ENCODE data around the gene RIOK3.
"Not testable (repeated sequence)": the region's sequence is repeated elsewhere in the genome, so short reads cannot be mapped to it uniquely, and the experiment has no call there.

RIOK3 gene

GRCh38 chr18:23495723-23496440, 42.8 kb downstream of the RIOK3 start:
- DNase-seq (ENCODE audit: low read depth in 2 of 2): no peak

DNA sequence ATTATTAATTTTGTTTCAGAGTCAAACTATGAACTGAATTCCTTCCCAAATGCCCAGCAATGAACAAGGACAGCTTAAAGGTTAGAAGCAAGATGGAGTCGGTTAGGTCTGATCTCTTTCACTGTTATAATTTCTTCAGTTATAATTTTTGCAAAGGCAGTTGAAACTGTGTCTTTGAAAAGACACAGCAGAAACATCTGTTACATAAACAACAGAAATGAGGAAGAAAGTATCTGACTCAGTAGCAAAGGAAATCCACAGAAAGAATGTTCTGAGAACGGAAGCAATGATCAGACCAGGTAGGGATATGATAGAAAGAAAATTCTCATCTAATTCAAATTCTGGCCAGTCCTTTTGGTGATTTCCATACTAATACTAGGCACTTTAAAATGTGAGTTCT, 45.0 kb downstream of the RIOK3 start:
- no peak for DNase-seq (ENCODE audit: low read depth in 2 of 2)

DNA sequence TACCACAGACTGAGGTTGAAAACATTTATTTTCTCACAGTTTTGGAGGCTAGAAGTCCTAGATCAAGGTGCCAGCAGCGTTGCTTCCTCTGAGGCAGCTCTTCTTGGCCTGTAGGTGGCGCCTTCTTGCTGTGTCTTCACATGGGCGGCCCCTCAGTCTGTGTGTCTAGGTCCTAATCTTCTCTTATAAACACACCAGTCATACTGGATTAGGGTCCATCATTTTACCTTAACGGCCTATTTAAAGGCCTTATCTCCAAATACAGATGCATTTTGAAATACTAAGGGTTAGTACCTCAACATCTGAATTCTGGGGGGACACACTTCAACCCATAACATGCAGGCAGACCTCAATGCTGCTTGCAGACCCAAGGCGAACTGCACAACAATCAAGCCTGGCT, 45.8 kb downstream of the RIOK3 start:
- DNase-seq (ENCODE audit: low read depth in 2 of 2): peak; percentile 19 to 60

DNA sequence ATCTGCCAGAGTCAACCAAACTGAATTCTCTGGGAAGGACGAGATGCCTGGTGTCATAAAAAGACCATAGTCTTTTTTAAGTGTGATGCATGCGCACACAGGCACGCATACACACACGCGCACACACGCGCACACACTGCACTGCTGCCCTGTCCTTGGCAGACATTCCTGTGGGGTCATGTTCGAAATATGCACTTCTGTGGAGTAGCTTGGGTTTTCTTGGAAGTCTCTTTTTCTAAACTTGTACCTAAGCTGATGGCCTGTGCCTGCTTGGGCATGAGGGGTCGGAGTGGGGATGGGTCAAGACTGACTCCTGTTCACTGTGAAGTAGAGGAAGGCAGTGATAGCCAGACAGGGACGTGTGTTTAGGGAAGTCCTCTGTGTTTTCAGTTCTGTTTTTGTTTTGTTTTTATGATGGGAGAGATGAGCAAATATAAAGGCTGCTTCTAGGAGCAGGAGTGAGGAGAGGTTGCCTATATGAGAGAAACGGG, 46.2 kb downstream of the RIOK3 start:
- DNase-seq (ENCODE audit: low read depth in 2 of 2): no peak

GRCh38 chr18:23501626-23502025, 48.5 kb downstream of the RIOK3 start:
- no peak for DNase-seq (ENCODE audit: low read depth in 2 of 2)

- no peak for DNase-seq (ENCODE audit: low read depth in 2 of 2)
These were observed 49.5 kb downstream of the RIOK3 start for GRCh38 chr18:23502516-23503037.

- DNase-seq (ENCODE audit: low read depth in 2 of 2): peak; percentile 93 to 96
These were observed 50.2 kb downstream of the RIOK3 start, which contains the start of gene RMC1 for GRCh38 chr18:23503038-23503962. Gene RMC1, plus strand, starts transcription at chr18:23503511. Its CDS starts 108 bp downstream, at chr18:23503619.

GRCh38 chr18:23503963-23504344, 50.9 kb downstream of the RIOK3 start:
- DNase-seq (ENCODE audit: low read depth in 2 of 2): no peak

DNA sequence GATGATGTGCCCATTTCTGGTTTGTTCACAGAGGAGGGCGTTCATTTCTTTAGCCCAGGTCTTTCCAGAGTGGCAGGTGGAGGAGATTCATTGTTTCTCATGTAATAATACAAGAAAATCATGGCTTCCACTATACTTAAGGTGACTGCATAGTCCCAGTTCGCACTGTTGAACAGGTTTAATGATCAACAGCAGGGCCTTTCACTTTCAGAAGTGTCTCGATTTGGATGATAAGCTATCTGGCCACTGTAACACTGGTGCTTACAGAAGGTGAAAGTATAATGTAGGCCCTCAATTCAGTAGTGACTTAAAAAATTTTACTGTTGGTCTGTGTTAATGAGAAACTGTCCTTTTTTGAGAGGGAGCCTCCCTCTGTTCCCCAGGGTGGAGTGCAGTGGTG, 51.6 kb downstream of the RIOK3 start:
- no peak for DNase-seq (ENCODE audit: low read depth in 2 of 2)

GRCh38 chr18:23506393-23506792, 53.3 kb downstream of the RIOK3 start:
- DNase-seq (ENCODE audit: low read depth in 2 of 2): no peak

DNA sequence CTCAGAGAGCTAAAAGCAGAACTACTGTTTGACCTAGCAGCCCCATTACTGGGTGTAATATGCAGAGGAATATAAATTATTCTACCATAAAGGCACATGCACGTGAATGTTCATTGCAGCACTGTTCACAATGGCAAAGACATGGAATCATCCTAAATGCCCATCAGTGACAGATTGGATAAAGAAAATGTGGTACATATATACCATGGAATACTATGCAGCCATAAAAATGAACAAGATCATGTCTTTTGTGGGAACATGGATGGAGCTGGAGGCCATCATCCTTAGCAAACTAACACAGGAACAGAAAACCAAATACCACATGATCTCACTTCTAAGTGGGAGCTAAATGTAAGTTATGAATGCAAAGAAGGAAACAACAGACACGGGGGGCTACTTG, 57.8 kb downstream of the RIOK3 start:
- not testable (repeated sequence) for DNase-seq (ENCODE audit: low read depth in 2 of 2)

DNA sequence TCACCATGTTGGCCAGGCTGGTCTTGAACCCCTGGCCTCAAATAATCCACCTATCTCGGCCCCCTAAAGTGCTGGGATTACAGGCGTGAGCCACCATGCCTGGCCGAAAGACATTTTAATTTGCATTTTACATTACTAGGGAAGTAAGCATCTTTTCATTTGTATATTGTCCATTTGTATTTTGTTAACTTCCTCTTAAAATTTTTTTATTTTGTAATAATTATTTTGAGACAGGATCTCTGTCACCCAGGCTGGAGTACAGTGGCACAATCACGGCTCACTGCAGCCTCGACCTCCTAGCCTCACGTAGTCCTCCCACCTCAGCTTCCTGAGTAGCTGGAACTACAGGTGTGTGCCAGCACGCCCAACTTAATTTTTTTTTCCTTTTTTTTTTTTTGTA, 59.1 kb downstream of the RIOK3 start:
- not testable (repeated sequence) for DNase-seq (ENCODE audit: low read depth in 2 of 2)

DNA sequence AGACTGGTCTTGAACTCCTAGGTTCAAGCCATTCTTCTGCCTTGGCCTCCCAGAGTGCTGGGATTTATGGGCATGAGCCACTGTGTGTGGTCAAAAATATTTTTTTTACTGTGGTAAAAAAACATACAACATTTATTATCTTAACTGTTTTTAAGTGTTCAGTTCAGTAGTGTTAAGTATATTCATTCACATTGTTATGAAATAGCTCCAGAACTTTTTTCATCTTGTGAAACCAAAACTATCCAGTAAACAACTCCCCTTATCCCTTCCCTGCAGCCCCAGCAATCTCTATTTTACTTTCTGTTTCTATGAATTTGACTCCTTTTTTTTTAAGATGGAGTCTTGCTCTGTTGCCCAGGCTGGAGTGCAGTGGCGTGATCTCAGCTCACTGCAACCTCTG, 59.6 kb downstream of the RIOK3 start:
- no peak for DNase-seq (ENCODE audit: low read depth in 2 of 2)

DNA sequence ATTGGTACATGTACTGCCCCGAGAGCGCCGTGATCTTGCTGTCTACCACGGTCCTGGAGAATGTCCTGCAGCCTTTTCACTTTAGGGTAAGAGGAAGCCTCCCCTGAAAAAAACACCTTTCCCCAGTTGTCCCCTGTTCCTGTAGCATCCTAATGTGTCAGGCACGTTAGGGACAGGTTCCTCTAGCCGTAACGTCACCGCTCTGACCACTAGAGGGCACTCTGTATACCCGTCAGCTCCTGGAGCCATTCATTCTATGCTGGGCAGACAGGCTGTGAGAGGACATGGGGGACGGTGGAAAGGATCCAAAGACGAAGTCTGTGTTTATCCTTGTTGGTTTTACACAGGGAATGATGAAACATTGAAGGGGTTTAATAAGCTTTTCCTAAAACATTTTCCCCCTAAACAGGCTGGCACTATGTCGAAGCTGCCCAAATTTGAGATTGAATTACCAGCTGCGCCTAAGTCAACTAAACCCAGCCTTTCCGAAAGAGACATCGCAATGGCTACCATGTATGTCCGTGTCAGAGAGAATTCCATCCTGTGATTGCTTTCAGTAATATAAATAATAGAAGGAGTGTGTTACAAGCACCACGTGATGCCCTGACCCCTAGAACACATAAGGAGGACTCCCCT, 62.9 kb downstream of the RIOK3 start:
- DNase-seq (ENCODE audit: low read depth in 2 of 2): peak; percentile 32 to 60

- no peak for DNase-seq (ENCODE audit: low read depth in 2 of 2)
These were observed 66.6 kb downstream of the RIOK3 start for GRCh38 chr18:23519734-23520133.

GRCh38 chr18:23521271-23521670, 68.2 kb downstream of the RIOK3 start:
- DNase-seq (ENCODE audit: low read depth in 2 of 2): no peak

- no peak for DNase-seq (ENCODE audit: low read depth in 2 of 2)
These were observed 68.8 kb downstream of the RIOK3 start for GRCh38 chr18:23521907-23522306.

DNA sequence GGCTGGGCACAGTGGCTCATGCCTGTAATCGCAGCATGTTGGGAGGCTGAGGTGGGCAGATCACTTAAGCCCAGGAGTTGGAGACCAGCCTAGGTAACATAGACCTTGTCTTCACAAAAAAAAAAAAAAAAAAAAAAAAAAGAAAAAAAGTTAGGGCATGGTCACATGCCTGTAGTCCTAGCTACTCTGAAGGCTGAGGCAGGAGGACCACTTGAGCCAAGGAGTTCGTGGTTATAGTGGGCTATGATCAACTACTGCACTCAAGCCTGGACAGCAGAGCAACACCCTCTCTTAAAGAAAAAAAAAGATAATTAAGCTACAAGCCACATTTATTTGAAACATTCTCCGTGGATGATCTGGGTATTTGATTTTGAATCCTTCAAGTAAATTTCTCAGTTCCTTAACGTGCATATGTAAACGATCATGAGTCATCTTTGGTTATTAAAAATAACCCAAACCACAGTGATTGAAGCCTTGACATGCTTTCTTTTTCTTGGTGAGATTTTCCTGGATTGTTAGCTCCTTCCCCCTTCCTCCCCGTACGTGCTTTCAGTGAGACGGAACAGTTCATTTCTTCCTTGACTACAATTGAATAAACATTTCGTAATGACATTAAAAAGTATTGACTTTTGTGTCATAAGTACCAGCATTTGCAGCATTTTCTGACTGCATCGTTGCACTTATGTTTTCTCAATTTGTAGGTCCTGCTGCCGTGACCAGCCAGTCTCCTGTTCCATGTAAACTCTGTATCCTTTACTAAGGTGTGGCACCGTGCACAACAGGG, 70.5 kb downstream of the RIOK3 start:
- no peak for DNase-seq (ENCODE audit: low read depth in 2 of 2)

DNA sequence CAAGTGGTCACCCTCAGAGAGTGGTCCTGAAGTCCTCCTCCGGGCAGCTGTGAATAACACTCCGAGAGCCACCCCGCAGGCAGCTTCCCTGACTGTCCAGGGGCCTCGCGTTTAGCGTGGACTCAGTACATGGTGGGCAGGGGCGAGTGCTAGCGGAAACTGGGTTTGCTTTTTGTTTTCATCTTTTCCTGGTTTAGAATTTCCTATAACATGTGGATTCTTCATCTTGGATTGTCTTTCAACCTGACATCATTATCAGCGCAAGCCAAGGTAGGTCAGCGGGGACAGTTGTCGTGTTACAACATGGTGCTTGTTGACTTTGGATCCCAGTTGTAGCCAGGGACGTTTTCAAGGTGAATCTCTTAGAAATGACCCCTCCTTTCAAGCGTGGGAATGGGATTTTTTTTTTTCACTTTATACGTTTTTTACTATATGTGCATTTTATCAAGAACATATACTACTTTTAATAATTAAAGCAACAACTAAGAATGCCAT, 71.2 kb downstream of the RIOK3 start:
- DNase-seq (ENCODE audit: low read depth in 2 of 2): no peak

DNA sequence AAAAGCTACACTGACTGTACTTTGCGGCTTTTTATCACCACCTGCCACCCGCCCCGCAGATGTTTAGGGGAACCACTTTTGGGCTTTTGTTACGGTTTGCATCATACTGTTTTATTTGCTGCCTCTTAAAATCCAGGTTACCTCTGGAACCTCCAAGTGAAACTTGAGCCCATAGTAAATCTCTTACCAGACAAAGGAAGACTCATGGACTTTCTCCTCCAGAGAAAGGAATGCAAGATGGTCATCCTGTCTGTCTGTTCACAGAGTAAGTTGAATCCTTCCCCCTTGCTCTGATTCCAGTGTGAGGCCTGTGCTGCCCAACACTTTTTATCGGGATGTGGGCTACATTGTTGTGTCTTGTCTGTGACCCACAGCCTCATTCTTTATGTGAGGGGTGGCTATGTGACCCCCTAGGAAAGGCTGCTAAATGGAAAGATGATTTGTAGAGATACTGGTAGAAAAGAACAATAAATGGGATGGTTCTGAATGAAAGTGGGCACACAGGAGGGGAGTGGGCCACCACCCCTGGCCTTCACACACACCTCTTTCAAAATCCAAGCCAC, 73.5 kb downstream of the RIOK3 start:
- DNase-seq (ENCODE audit: low read depth in 2 of 2): no peak
